ENCODE results near the gene MAGEA9. TPM values are rescaled to one million over a fixed set of nuclear protein-coding genes. Genes with fewer than 3 reads are reported as not detected.

The MAGEA9 gene
- total RNA-seq, result not detected in 2 replicates

GRCh38 chrX:149781727-149782126 is at the start of gene MAGEA9:
Gene MAGEA9 (plus strand): TSS chrX:149781930. CDS start chrX:149786211, 4,281 bp downstream.

GRCh38 chrX:149773768-149774167 is 8.0 kb upstream of the MAGEA9 start, which contains the start of gene HSFX1:
Gene HSFX1 (plus strand): TSS chrX:149774068. CDS start chrX:149774682, 614 bp downstream.

Other genes with a start within 250 kb of the MAGEA9 start
- 14.9 and 16.0 TPM in 2 replicates for gene EOLA1, start 240.9 kb upstream of the MAGEA9 start, total RNA-seq
- gene HSFX3, start 232.0 kb upstream of the MAGEA9 start, total RNA-seq, result not detected in 2 replicates
- gene MAGEA9B, start 194.5 kb upstream of the MAGEA9 start, total RNA-seq, result not detected in 2 replicates
- not detected in 2 replicates for gene HSFX2, start 186.6 kb upstream of the MAGEA9 start, total RNA-seq
- 16.2 and 18.9 TPM in 2 replicates for gene TMEM185A, start 150.1 kb upstream of the MAGEA9 start, total RNA-seq
- not detected in 2 replicates for gene MAGEA11, start 69.9 kb upstream of the MAGEA9 start, total RNA-seq
- gene HSFX1, start 7.9 kb upstream of the MAGEA9 start, total RNA-seq, result 1.00 TPM in 2 replicates
- not detected in 2 replicates for gene MAGEA8, start 99.3 kb downstream of the MAGEA9 start, total RNA-seq
- gene HSFX4, start 147.6 kb downstream of the MAGEA9 start, total RNA-seq, result not detected in 2 replicates
- gene EOLA2, start 156.6 kb downstream of the MAGEA9 start, total RNA-seq, result 17.5 and 21.7 TPM in 2 replicates

Measured in uterine smooth muscle cell (primary cell).